ENCODE results near the gene DGCR6.
"Not testable (repeated sequence)": the region's sequence is repeated elsewhere in the genome, so short reads cannot be mapped to it uniquely, and the experiment has no call there.

DGCR6 gene

DNA sequence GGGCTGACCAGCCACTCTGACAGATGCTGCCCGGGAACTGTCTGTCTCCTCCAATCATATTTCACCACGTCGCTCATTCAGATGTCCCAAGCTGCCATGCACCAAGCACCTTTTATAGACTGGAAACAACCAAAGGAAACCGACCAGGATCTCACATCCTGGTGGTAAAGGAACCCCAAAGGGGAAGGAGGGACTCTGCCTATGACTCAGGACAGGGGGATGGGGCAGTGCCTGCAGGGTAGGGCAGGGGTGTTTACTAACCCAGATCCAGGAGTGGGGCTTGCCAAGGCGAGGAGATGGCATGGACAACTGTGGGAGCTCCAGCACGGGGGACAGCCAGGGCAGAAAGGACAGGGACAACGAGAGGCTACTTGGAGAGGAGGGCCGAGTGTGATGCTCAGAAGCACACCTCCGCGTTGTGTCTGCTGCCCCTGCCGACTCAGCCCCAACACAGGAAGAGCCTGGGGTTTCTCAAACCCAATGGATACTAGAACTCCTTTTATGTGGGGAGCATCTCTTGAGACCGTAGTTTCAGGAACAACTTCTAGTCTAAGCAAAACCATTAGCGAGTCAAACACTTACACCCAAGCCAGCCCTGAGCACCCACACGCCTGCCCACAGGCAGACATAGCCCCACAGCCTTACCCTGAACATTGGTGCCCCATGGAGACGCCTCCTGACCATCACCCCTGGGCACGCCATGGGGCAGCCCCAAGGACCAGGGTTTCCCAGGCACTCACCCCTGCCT, 26.0 kb downstream of the DGCR6 start:
- no peak for DNase-seq

DNA sequence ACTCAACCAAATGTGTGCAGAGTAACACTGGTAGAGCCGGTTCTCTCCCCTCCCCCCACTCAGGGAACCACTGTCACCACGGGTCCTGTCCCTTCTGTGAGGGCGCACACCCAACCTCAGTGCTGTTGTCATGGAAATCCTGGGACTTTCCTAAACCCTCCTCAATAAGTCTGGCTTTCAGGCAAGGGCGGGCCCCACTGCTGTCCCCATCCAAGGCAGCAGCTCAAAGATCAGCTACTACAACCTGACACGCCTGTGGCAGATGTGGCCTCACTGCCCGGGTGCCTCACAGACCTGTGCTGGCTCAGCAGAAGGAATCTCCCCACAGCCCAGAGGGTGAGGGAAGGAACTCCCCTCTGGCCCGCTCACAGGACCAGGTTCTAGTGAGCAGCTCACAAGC, 27.8 kb downstream of the DGCR6 start:
- no peak for DNase-seq

DNA sequence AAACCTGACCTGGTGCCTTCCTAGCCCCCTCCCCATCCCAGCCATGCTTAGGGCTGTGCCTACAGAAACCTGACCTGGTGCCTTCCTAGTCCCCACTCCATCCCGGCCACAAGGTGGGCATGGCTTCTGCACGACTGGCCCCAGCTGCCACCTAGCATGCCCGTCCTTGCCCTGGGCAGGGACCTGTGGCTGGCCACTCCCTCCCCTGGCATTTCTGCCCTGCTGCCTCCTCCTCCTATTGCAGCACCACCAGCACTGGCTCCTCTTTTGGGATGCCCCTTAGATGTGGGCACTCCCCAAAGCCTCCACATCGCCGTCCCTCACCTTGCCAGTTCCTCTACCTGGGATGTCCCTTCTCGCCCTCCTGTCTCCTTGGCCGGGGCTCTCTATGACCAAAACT, 28.6 kb downstream of the DGCR6 start:
- not testable (repeated sequence) for DNase-seq

DNA sequence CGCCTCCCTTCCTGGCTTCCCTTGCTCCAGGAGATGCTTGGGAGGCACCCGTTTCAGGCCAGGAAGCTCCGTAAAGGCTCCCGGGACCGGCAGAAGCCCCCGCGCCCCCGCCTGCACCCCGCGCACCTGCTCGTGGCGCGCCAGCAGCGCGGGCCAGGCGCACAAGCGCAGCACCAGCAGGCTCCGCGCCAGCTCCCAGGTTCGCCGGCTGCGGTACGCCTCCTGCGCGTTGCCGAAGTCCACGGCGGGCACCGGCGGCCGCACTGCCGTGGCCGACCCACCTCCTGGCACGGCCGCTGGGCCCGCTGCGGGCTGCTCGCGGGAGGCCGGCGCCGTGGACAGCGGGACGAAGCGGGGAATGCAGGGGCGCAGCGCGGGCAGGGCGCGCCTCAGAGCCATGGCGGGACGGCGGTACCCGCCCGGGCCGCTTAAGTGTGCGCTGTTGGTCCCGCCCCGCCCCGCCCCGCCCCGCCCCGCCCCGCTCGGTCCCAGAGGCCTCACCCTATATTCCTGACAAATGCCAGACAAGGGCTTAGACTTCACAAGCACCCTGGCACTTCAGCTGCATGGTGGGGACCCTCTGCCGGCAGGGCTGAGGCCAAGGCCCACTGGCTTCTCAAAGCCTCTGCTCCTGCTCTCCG, 29.9 kb downstream of the DGCR6 start, which contains the start of gene PRODH:
Gene PRODH, minus strand, starts transcription at position 405 of the 641 bp plus-strand sequence. Its CDS starts 6 bp downstream, at position 399.
- DNase-seq, result no peak

DNA sequence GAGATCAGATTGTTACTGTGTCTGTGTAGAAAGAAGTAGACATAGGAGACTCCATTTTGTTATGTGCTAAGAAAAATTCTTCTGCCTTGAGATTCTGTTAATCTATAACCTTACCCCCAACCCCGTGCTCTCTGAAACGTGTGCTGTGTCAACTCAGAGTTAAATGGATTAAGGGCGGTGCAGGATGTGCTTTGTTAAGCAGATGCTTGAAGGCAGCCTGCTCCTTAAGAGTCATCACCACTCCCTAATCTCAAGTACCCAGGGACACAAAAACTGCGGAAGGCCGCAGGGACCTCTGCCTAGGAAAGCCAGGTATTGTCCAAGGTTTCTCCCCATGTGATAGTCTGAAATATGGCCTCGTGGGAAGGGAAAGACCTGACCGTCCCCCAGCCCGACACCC, 32.6 kb downstream of the DGCR6 start:
- DNase-seq, result not testable (repeated sequence)

DNA sequence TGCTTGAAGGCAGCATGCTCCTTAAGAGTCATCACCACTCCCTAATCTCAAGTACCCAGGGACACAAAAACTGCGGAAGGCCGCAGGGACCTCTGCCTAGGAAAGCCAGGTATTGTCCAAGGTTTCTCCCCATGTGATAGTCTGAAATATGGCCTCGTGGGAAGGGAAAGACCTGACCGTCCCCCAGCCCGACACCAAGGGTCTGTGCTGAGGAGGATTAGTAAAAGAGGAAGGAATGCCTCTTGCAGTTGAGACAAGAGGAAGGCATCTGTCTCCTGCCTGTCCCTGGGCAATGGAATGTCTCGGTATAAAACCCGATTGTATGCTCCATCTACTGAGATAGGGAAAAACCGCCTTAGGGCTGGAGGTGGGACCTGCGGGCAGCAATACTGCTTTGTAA, 41.0 kb downstream of the DGCR6 start:
- DNase-seq, result not testable (repeated sequence)

DNA sequence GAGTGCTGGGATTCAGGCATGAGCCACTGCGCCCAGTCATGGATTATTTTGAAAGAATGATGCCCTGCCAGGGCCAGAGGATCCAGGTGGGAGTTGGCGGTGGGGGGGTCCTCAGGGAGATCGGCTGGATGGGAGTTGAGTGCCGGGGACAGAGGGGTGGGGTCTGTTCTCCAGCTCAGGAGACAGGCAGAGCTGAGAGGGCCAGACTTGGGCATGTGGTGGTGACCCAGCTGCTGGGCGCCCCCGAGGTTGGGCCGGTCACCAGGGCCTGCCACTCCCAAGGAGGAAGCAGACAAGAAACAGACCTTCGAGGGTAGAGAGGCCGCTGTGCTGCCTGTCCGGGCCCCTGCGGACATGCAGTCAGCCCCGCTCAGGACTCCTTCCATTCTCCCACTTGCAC, 41.8 kb downstream of the DGCR6 start:
- no peak for DNase-seq

DNA sequence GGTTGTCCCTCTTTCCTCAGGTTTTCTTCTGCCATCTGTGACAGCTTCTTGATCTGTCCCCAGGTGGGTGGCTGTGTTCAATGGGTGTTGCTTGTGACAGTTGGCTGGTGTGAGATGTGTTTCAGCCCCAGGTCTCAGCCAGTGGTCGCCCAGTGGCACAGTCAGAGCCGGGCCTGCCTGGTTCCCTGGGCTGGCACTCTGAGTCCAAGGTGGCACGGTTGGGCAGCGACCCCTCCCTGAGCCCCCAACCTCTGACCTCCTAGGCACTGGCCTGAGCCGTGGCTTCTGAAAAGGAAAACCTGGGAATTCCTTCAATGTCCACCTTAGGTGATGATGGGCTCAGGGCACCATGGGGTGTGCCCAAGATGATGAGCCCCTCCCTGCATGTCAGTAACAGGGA, 44.0 kb downstream of the DGCR6 start:
- no peak for DNase-seq

DNA sequence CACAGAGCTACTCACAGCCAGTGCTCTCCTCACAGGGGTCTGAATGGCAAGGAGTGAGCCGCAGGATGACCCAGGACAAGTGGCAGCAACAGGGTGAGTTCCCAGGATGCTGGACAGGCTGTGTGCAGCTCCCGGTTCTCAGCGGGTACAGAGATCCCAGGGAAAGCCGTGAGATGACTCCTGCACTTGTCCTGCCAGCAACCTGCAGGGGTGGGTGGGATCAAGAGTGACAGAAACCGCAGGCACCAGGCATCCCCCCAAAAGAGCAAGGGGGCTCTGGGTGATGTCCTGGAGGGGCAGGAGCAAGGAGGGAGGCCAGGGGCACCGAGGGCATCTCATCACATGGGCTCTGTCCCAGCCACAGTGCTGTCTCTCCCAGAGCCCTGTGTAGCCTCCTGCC, 45.9 kb downstream of the DGCR6 start:
- no peak for DNase-seq

DNA sequence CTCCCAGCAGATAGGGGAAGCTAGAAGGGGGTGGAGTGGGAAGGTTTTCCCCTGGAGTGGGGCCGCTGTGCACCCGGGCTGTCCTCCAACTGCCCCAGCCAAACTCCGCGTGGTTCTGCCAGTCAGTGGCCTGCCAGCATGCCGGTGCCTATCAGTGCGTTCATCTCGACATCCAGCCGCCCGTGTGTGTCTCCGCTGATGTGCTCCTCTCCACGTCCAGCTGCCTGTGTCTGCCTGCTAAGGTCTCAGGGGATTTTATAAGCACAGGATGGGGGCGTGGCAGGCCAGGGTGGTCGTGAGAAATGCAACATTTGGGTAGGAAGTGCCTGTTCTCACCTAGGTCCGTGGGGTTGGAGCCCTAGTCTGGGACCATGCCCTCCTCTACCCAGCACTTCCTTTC, 47.0 kb downstream of the DGCR6 start:
- DNase-seq, result not testable (repeated sequence)

DNA sequence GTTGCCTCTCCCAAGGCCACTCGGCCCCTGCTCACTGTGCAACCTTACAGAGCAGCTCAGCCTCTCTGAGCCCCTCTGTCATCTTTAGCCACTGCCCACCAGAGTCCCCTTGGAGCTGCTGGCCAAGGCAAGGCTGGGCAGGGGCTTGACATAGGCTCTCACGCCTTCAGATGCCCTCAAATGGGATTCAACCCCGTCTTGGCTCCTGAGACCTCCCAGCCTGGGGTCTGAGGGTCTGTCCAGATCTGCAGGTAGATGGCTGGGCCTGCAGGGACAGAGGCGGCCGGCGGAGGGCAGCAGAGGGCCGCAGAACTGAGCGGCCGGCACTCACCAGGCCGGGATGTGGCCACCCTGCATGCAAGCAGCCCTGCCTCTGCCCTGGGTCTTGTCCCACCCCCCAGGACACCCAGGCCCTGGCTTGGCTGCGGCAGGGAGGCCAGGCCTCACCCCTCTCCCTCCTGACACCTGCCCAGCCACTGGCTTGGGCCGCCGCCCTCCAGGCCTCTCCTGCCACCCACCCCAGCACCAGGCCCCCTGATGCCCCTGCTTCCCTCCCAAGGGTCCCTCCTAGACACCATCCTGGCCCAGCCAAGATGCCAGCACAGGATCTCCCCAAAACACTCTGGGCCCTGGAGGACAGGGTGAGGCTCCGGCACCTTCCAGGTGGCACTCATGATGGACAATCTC, 48.3 kb downstream of the DGCR6 start:
- DNase-seq, result peak; percentile 31

DNA sequence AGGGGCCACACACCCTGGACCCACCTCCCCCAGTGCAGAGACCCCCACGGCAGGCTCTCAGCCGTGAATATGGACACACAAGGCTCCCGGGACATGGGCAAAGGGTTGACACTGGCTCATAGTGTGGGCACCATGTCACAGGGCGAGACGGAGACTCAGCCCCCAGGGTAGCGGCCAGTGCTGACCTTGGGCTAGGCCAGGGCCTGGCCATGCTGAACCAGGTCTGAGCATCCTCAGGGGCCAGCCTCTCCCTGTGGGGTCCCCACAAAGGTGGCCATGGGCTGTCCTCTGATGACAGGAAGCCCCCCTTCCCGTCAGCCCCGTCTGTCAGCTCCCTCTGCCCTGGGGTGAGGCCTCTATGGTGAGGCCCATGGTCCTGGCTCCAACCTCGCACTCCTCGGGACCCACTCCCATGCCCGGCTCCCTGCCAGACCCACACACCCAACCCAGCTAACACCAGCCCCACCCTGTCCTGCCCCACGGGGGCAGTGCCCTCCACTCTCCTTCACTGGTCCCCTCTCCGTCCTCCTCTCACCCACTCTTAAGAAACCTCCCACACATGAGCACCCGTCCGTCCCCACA, 49.0 kb downstream of the DGCR6 start:
- DNase-seq, result no peak

DNA sequence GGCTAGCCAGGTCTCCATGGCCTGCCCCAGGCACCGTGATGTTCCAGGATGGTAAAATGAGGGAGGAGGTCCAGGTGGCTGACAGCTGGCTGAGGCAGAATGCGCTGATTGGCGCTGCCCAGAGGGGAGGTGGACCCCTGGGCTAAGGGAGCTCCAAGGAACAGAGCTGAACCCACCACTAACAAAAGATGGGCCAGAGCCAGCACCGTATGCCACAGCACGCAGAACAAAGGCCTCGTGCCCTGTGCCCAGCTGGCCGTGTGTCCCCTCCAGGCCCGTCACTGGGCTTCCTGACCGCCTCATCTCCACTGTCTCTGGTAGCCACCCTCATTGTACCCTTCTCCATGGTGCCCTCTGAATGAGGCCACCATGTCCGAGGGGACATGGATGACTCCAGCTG, 49.6 kb downstream of the DGCR6 start:
- DNase-seq, result no peak

DNA sequence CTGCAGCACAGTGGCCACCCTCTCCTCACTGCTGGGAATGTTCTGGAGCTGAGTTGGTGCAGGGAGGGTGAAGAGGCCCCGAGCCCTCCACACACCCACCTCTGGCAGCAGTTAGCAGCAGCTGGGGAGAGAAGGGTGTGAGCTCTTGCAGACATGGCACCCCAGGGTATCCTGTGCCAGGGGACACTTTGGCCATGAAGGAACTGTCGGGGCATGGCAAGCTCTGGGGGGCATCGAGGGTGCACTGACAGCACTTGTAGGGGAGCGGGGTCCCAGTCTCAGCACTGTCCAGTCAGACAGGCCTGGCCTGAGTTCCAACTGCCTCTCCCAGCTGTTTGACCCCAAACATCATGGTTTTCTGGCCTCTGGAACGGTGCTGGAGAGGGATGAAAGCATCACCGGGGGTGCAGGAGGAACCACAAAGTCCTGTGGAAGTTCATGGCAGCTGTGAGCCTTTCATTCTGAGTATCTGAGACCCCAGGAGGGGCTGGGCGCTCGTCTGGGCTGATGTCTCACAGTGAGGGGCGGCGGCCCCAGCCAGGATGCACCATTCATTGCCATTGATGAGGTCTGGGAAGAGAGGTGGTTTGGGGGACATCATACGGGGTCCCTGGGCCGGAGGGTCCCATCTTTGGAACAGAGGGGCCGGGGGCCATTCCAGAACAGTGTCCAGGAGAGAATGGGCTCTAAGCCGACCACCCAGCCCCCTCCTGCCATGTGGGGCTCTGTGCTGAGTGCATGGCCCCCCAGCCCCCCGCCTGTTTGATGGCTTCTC, 50.2 kb downstream of the DGCR6 start:
- not testable (repeated sequence) for DNase-seq

DNA sequence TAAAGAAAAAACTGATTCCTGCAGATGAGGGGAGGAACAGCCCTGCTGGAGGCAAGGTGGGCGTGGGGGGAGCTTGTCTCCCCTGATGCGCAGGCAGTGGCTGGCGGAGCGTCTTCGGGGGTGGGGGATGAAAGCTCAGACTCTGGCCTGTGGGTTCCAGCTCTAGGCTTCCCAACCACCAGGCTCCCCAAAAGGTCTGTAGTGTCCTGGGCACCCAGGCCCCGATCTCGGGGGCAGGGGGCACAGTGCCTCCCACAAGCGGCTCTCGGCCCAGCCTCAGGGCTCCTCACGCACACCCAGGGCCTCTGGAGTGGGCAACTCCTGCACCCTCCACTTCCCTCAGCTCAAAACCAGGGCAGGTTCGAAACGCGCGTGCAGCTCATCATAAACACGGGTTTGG, 50.8 kb downstream of the DGCR6 start:
- DNase-seq, result not testable (repeated sequence)

DNA sequence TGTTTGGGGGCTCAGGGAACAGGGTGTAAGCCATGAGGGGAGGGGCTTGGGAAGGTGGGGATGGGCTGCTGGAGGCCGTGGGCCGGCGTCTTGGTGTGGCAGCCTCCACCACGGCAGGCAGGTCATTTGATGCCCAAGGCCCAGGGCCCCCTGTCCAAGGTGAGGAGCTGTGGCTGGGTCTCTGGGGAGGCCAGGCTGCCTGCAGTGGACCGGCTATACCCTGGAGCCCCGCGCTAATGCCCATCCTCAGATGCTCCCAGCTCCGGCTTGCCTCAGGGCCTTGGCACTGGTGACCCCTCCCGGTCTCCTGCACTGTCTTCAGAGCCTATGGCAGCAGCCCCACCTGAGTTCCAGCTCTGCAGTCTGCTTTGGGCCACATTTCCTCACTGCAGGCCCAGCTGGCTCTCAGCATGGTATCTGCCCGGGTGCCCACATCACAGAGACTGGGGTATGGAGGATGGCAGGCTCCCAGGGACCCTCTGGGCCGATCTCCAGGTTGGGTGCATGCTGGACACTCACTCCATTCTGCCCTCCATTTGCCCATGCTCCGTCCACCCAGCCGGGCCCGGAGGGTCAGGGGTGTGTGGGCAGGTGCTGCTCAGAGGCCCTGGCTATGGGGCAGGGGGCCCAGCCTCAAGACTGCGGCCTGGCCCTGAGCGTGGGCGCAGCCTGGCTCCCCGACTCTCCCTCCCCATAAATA, 51.7 kb downstream of the DGCR6 start:
- DNase-seq, result not testable (repeated sequence)

DNA sequence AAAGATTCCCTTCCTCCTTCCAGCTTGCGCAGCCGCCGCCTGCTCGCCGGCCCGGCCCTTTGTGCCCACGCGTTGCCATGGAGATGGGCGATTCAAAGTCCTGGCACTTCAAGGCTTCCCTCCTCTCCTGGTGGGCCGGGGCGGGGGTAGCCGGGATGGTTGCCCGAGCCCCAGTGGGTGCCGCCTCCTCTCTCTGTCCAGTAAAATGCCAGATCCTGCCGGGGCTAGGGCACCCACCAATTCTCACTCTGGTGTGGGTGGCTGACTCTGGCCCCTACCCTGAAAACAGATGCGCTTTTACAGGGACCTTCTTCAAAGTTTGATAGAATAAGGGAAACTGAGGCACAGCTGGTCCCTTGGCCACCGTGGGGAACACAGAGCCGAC, 52.2 kb downstream of the DGCR6 start:
- DNase-seq, result not testable (repeated sequence)

DNA sequence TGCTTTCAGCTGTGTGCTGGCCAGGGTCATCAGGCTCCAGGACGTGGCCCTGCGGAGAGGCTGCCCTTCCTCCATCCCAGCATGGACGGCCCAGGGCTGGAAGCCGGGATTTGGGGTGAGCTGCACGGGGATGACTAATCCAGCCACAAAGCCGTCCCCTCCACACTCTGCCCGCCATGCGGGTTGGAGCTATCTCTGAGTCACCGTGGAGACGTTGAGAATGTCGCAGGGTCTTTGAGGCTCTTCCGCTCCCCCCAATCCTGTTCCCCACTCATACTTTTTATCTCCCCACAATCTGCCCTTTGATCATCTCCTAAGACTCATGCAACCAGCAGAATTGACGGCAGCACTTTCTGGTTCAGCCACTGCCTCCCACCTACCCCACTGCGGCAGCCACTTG, 52.6 kb downstream of the DGCR6 start:
- not testable (repeated sequence) for DNase-seq

DNA sequence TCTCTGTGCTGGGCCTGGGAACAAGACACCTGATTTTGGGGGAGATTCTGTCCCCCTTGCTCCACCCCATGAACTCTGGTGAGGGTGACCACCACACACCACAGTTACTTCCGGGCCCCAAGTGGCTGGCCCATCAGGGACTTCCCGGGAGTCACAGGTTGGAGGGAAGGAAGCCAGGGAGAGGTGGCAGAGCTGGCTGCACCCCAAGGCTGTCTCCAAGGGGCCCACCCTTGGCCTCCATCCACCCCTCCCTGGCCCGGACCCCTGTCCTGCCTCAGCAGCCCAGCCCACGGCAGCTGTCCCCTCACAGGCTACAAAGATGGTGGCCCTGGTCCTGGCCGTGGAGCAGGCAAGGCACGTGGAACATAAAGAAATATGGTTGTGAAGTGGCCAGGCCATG, 53.1 kb downstream of the DGCR6 start:
- DNase-seq, result not testable (repeated sequence)

DNA sequence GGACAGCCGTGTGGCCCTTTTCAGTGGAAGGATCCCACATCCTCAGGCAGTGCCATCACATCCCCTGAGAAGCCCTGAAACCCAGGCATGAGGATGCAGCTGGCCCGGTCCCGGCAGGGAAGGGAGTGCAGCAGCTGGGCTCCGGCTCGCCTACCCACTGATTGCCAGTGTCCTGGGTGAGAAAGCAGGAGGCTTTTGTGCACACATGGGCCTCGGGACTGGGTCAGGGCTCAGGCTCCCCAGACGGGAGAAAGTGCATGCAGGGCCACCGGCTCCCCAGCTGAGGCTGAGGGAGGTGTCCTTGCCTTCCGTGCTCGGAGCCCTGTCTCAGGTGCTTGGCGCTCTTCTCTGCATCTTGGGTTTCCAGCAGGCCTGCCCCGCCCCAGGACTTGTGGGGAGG, 53.6 kb downstream of the DGCR6 start:
- not testable (repeated sequence) for DNase-seq

DNA sequence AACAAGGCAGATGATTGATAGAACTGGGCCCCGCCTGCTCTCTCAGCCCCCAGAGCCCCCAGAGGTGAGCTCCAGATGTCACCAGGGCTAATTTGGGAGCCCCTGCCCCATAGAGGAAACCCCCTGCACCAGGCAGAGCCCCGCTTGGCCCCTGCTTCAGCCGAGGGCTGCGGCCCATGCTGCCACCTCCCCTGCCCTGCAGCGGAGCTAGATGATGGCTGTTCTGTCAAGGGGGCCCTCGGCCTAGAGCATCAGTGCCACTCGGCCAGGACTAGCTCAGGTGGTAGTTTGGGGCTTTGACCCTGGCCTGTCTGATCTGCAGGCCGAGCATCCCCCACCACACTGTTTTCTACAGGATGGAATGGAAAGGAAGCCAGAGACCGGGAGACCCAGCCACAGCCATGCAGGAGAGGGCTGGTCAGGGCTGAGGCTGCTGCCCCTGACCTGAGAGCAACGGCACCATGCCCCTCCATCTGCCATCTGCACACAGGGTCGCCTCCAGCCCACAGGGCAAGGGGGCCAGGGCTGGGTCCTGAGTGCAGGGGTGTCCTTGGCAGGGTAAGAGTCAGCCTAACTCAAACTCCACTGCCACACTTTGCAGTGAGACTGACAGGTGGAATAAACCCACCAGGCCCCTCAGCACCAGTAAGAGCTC, 54.2 kb downstream of the DGCR6 start:
- not testable (repeated sequence) for DNase-seq

Measured in activated gamma-delta T cell (primary cell).